GM20000 (cell line): ENCODE results near the gene RBFOX2.

Experiments
- DNase-seq: peaks from one replicate; pipeline ENCODE4 v3.0.0; 2012; ENCODE audit warnings: low spot score
- TF ChIP-seq, protein P1 (sequence below): IDR thresholded peaks from 2 replicates; pipeline ENCODE4 v1.5.1; 2012; ENCODE audit warnings: mild to moderate bottlenecking, control low read depth; ENCODE audit errors: extremely low read depth, missing control alignments

Gene RBFOX2

DNA sequence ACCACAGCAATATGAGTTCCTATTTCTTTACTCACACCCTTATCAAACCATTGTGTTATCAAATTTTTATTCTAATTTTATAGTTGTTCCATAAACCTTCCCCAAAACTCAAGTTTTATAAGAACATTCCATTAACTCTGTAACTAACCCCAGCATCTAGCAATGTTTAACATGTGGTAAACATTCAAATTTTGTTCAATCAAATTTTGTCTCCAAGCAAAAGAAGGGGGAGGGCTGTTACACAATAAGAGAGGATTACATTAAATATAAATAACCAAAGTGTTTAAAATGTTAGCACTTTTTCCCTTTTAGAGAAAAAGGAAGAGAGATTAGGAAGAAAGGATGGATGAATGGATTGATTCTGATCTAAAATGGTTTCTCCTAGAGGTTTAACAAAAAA is 20.5 kb downstream of the RBFOX2 start:
- DNase-seq = no peak
- TF ChIP-seq, protein P1, sequence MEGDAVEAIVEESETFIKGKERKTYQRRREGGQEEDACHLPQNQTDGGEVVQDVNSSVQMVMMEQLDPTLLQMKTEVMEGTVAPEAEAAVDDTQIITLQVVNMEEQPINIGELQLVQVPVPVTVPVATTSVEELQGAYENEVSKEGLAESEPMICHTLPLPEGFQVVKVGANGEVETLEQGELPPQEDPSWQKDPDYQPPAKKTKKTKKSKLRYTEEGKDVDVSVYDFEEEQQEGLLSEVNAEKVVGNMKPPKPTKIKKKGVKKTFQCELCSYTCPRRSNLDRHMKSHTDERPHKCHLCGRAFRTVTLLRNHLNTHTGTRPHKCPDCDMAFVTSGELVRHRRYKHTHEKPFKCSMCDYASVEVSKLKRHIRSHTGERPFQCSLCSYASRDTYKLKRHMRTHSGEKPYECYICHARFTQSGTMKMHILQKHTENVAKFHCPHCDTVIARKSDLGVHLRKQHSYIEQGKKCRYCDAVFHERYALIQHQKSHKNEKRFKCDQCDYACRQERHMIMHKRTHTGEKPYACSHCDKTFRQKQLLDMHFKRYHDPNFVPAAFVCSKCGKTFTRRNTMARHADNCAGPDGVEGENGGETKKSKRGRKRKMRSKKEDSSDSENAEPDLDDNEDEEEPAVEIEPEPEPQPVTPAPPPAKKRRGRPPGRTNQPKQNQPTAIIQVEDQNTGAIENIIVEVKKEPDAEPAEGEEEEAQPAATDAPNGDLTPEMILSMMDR = no peak

DNA sequence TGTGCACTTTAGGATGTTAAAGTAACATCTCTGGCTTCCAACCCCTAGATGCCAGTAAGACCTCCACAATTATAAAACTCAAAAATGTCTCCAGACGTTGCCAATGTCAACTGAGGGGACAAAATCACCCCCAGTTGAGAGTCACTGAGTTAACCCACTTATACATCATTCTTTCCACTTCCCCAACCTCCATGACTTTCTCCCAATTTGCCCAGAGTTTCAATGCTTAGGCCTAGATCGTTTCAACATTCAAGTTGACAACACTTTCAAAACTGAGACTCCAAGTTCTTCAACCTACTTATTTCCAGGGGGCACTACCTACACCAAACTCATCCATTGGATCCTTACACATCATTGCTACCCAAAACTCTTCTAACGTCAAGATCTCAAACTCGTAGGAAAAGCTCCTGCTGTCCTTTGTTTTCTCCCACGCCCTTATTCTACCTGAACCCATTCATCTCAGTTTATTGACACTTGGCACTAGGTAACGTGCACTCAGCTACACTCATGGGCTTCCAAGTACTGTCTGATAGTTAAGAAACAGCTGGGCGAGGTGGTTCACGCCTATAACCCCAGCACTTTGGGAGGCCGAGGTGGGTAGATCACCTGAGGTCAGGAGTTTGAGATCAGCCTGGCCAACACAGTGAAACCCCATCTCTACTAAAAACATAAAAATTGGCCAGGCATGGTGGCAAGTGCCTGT is 24.5 kb downstream of the RBFOX2 start:
- DNase-seq = no peak
- TF ChIP-seq, protein P1 = no peak

DNA sequence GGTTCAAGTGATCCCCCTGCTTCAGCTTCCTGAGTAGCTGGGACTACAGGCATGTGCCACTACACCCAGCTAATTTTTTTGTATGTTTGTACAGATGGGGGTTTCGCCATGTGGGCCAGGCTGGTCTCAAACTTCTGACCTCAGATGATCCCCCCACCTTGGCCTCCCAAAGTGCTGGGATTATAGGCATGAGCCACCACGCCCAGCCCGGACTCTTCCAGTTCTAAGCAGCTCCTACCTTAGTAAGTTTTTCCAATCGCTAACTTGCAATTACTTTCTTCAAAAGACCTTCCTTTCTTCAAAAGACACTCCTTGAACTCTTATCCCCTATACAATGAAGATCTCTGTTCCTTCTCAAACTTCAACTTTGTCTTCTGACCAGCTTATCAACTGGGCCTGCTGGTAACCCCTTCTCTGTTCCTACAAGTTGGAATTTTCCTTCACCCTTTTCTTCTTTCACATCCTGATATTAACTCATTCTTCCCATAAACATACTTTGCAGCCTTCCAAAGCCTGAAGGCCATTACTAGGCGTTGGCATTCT is 25.8 kb downstream of the RBFOX2 start:
- TF ChIP-seq, protein P1 = no peak
- no peak for DNase-seq

DNA sequence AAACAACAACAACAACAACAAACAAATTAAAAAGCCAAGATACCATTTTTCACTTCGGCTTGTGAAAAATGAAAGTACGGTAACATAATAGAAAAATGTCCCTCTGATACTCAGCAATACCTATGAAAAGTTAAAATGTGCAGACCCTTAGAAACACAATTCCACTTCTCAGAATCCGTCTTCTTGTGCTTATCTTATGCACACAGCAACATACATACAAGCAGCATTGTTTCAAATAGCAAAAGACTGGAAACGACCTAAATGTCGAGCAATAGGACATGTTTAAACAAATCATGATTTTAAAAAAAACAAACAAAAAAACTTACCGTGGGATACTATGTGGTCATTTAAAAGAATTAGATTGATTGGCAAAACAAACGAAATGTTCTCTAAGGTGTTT is 26.5 kb downstream of the RBFOX2 start:
- TF ChIP-seq, protein P1 = no peak
- DNase-seq = no peak

DNA sequence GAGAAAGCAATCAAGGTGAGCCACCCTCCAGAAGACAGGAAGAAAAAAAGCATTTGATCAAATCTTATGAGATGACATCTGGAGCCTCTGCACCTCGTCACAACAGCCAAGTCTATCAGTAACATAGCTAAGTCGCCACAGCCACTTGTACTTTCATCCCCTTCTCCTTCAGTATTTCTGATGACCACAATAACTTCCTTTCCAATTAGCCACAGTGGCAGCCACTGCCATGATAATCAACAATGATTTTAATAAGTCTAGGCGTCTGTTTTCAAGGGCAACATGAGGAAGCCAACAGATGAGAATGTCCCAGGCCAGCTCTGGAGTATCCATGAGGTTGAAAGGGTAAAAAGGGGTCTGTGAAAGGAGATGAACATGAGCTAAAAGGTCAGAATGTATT is 29.9 kb downstream of the RBFOX2 start:
- no peak for DNase-seq
- TF ChIP-seq, protein P1 = no peak

DNA sequence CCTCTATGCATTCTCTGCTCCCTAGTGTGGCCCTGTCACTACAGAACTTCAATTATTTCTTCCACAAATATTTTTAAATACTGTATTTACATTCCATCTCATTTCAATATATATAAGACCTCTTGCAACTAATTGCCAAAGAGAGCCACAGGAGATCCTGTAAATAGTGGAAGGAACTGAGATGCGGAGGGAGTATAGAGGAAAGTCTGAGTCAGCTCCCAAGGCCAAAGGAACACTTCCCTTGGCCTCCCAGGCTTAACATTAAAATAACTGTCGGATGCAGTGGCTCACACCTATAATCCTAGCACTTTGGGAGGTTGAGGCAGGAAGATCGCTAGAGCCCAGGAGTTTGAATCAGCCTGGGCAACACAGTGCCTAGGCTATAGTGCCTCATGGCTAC is 31.2 kb downstream of the RBFOX2 start:
- DNase-seq = no peak
- TF ChIP-seq, protein P1 = no peak

DNA sequence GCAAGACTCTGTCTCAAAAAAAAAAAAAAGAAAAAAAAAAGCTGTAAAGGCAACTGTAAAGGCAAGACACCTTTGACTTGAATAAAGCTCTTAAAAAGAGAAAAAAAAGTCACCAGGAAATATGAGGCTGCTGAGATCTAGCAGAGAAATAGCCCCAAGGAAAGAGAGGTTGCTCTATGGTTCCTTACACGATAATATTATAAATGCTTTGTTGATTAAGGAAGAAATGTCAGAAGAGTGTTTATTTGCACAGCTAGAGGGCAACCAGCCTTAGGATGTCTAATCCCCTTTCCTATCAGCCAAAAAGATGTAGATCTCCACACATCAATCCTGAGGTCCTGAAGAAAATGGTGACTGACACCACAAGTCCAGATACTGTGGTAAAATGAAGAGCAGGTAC is 32.0 kb downstream of the RBFOX2 start:
- no peak for DNase-seq
- TF ChIP-seq, protein P1 = no peak
